Renal pelvis (tissue), 4 donors: ENCODE data around the gene PRRT1. TPM values are rescaled to one million over a fixed set of nuclear protein-coding genes. Genes with fewer than 3 reads are reported as not detected.
A peak's percentile ranks its signal among the peaks of the same experiment; 100 is the strongest.
"Not testable (repeated sequence)": the region's sequence is repeated elsewhere in the genome, so short reads cannot be mapped to it uniquely, and the experiment has no call there.

Experiments used
- DNase-seq: peaks from one replicate; pipeline ENCODE4 v3.0.0-alpha.2; 2013
- polyA plus RNA-seq, 3 donors: library from polyadenylated mRNA; unstranded; fragments of 120-200 nt; gene quantifications; one replicate each; pipeline ENCODE4 v1.2.1, GENCODE V29; 2013; ENCODE audit not compliant: insufficient read length in 3 of 3

The PRRT1 gene
- polyA plus RNA-seq, 3 donors, result 2.2 to 3.9 (median 2.8) TPM

DNA sequence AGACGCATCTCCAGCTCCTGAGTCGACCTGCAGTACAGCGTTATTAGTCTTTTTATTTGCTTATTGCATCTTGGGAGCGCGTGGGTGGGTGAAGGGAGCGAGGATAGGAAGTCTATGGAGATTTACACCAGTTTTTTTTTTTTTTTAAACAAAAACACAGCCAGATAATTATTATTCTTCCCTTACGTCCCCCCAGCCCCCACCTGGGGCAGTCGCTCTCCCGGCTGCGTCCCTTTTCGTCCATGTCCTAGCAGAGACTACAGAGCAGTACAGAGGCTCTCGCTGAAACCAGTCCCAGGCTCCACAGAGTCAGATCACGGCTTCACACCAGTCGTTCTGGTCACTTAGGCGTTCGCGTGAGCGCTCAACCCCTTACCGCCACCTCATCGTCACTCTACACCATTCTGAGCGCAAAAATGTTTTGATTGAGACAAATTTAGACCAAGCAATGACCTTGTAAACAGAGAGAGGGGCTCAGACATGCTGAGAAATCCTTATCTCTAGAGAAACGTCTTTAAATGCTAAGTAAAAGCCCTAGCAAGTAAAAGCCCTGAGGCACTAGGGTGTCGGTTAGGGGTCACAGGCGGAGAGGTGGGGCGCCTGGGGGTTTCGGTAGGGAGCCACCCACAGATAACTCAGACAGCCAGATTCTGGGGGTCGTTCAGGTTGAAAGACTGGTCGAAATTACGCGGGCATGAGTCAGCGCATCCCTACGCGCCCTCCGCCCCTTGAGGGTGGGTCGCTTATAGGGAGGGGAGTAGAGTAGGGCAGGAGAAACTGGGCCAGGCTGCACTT, 1.2 kb upstream of the PRRT1 start:
- peak; percentile 48 for DNase-seq

DNA sequence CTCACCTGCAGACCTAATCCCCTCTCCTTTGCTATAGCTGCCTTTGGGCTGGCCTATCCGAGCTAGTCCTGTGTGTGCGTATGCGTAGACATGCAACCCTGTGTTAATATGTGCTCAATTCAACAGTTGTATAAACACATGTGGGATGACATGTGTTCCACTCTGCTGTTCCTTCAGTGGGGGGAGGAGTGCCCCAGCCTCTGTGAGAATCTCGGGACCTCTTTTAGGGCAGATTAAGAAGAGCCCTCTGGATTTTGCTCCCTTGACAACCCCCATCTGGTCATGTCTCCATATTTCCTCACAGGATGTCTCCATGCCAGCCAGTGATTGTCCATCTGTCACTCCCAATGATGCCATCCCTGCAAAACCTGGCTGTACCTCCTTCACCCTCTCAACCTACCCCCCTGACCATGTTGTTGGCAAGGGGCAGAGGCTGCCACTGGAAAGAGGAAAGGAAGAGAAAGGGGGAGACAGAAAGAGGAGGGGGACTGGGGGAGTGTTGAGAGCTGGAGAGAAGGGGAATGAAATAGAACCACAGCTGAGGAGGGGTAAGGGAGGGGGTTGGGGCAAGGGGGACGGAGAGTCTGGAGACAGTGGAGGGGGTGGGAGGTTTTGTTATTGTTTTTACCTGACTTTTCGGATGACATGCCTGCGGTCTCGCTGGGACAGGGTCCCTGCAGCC, 417 bp downstream of the PRRT1 start:
- no peak for DNase-seq

- DNase-seq, result no peak
Measured at GRCh38 chr6:32149932-32150870, 1.5 kb downstream of the PRRT1 start.

DNA sequence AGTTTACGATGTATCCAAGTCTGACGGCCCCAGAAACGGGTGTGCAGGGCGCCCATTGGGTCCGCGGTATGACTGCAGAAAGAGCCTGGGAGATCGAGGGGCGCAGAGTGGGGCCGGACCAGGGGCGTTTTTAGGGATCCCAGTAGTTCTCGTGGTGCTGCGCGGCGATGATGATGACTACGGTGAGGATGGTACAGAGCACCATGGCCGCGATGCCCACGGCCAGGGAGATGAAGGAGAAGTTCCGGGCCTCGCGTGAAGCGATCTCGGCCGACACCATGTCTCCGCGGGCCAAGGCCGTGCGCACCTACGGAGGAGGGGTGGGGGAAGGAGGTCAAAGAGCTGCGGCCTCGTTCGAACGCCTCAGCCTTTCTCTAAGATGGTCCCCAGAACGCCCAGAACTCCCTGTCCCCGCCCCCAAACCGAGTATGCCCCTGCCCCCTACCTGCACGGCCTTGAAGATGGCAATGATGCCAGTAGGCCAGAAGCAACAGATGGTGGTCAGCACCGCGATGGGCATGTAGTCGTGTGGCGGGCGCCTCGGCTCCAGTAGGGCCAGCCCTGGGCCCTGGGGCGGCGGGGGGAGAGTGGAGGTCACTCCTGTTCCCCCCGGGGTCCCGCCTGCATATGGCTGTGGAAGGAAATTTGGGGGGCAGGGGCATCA, 2.5 kb downstream of the PRRT1 start:
- no peak for DNase-seq

DNA sequence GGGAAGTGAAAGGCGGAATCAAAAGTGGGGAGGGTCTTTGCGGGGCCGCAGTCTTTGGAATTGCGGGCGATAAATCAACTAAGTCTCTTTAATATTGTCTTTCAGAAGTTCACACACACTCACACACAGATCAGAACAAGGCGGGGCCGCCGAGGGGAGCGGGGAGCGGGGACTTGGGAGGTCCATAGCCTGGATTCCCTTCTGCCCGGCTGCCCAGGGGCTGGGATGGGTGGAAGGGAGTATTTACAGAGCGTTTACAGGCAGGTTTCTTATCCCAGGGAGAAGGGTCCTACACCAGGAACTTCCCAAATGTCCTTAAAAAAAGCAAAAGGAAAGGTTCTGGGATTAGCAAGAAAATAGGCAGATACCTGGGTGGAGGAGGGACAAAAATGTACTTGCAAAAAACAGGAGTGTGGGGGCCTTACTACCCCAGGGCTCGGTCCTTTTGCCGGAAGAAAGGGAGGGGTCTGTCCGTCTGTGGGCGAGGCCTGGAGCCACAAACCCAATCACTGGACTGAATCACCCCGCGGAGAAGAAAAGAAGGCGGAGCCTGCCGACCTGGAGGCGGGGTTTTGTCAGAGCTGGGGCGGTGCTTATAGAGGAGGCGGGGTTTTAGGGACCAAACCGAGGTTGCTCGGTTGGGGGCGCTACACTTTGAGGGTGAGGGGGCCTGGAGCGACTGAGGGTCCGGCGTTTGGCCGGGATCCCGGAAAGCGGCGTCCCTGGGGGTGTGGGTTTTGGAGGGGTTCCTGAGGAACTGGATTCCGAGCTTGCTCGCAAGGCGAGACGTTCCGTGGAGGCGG, 3.2 kb downstream of the PRRT1 start:
- peak; percentile 78 for DNase-seq

DNA sequence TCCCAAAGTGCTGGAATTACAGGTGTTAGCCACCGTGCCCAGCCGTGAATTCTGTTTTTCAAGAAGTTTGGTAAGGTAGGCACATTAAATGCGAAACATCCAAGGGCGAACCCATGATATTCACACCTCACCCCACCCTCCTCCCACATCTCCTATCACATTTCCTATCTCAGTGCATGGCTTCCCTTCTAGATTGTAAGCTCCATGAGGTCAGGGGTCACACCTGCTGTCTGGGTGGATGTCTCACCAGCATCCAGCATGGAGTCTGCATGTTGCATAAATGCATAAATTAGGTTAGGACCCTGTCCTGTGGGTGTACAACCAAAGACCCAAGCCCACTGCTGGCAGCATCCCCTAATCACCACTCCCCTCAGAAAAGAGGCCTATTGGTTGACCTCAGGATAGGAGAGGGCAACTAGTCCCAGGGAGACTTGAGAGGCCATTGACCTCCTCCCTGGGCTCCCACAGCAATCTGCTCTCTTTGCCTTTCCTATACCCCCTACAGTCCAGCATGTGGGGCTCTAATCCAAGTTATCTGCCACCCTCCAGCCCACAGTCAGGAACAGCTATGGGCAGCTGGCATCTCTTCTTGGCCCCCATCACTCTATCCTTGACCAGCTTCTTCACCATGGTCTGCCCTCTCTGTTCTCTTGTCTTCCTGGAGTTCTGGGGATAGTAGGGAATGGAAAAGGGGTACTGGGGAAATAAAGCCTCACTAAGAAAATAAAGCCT, 4.2 kb downstream of the PRRT1 start:
- DNase-seq, result no peak

DNA sequence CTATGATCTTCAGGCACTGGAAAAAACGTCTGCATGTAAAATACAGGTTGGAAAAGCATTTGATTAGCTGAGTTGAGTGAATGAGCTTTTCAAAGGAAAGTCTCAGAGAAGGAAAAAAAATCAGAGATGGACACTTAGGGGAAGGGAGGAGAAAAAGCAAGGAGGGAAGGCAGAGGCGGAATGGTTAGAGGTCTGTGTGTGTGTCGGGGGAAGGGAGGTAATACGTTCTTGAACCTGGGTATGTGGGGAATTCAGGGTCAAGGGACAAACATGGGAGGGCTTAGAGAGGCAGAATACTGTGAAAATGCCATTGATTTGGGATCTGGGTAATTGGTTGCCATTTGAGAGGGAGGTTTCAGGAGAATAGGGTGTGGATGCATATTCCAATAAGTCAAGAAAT, 5.1 kb downstream of the PRRT1 start:
- no peak for DNase-seq

DNA sequence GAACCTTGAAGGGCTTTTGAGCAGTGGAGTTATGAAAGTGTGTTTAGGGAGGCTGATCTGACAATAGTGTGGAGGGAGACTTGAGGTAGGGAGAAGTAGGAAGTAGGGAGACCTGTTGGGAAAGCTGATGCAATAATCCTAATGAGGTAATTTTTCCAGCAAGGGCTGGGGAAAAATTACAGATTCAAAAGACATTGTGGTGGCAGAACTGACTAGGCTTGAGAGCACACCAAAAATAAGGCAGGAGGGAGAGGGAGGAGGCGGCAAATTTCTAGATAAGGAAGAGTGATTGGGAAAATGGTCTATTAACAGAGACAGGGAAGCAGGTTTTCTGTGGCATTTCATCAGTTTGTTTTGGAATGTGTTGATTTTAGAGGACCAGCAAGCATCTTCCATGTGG, 5.5 kb downstream of the PRRT1 start:
- DNase-seq, result no peak

- DNase-seq, result not testable (repeated sequence)
Measured at GRCh38 chr6:32144238-32144637, 7.5 kb downstream of the PRRT1 start.

DNA sequence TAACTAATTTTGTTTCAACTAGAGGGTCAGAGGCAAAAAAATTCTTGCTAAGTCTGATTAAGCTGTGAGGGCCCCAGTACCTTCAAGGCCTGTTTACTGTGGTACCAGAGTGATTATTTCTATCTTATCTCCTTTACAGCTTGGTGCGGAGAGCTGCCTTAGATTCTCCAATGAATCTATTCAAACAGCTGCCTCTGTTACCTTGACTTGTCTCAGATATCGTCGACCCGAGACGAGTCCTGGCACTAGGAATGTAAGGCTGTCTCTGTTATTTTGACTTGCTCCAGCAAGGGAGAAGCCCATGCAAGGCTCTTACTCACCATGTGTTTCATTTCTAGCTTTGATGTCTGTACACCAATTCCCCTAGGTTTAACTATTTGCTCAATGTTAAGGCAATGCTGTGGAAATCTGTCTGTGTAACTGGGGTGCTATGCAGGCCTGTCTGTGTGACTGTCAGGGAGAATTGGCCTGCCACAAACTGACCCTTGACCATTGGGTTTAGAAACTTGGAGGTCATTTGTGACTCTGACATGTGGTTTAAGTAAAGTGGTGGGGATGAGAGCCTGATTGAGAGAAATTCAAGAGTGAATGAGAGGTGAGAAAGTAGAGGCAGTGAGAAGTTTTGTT, 11.2 kb downstream of the PRRT1 start:
- no peak for DNase-seq

DNA sequence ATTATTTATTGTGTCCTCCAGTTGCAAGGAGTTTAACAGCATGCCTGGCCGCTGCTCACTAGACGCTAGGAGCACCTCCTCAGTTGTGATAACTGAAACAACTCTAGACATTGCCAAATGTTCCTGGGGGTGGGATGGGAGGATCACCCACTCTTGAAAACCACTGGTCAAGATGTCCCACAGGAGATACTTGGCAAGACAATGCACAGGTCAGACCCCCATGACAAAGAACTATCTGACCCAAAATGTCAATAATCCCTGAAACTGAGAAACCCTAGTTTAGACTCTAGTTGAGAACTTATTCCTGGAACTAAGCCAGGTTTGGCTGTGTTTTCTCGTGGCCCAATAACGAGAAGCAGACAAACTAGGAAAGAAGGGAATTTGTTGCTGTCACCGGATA, 12.1 kb downstream of the PRRT1 start:
- no peak for DNase-seq

GRCh38 chr6:32137454-32137853, 14.3 kb downstream of the PRRT1 start:
- DNase-seq, result no peak

GRCh38 chr6:32133786-32134185, 18.0 kb downstream of the PRRT1 start:
- DNase-seq, result no peak

GRCh38 chr6:32132110-32132509, 19.6 kb downstream of the PRRT1 start:
- no peak for DNase-seq

- no peak for DNase-seq
Measured at GRCh38 chr6:32131439-32131948, 20.2 kb downstream of the PRRT1 start.

- no peak for DNase-seq
Measured at GRCh38 chr6:32129297-32130088, 22.2 kb downstream of the PRRT1 start.

GRCh38 chr6:32128751-32129296, 22.9 kb downstream of the PRRT1 start:
- no peak for DNase-seq
